Neuronal stem cell (in vitro differentiated cells): ENCODE results near the gene ABCC2.
A peak's percentile ranks its signal among the peaks of the same experiment; 100 is the strongest.
"Not testable (repeated sequence)": the region's sequence is repeated elsewhere in the genome, so short reads cannot be mapped to it uniquely, and the experiment has no call there.

Experiments
- DNase-seq: peaks from one replicate; pipeline ENCODE4 v3.0.0-alpha.2; 2013; ENCODE audit warnings: low spot score
- H2AFZ ChIP-seq: one replicate; pipeline ENCODE4 v1.6.1; 2013; ENCODE audit warnings: mild to moderate bottlenecking, low read length, inconsistent platforms
- H2AK5ac ChIP-seq: 2 replicates; pipeline ENCODE4 v1.6.1; 2013; ENCODE audit warnings: low read depth, mild to moderate bottlenecking, inconsistent platforms, low read length, moderate library complexity, mixed read lengths
- H2BK120ac ChIP-seq: 2 replicates; pipeline ENCODE4 v1.6.1; 2013; ENCODE audit warnings: low read depth, mild to moderate bottlenecking, inconsistent platforms, low read length, moderate library complexity, mixed read lengths
- H2BK12ac ChIP-seq: one replicate; pipeline ENCODE4 v1.6.1; 2013; ENCODE audit warnings: low read length, inconsistent platforms
- H2BK15ac ChIP-seq: 2 replicates; pipeline ENCODE4 v1.6.1; 2013; ENCODE audit warnings: mild to moderate bottlenecking, low read length, inconsistent platforms, mixed read lengths
- H2BK5ac ChIP-seq: one replicate; pipeline ENCODE4 v1.6.1; 2013; ENCODE audit warnings: inconsistent platforms, mild to moderate bottlenecking, low read length, moderate library complexity
- H3K14ac ChIP-seq: one replicate; pipeline ENCODE4 v1.6.1; 2013; ENCODE audit warnings: low read length, inconsistent platforms
- H3K18ac ChIP-seq: 2 replicates; pipeline ENCODE4 v1.6.1; 2013; ENCODE audit warnings: low read length, inconsistent platforms
- H3K23ac ChIP-seq: 2 replicates; pipeline ENCODE4 v1.6.1; 2013; ENCODE audit warnings: low read depth, mild to moderate bottlenecking, mixed read lengths, low read length, inconsistent platforms; ENCODE audit not compliant: poor library complexity
- H3K27ac ChIP-seq: replicated peaks from 3 replicates; pipeline ENCODE4 v1.5.1; 2013; ENCODE audit warnings: low read length, inconsistent platforms
- H3K27me3 ChIP-seq, 3 experiments: 2 replicates each; pipeline ENCODE4 v1.6.1; 2013; ENCODE audit warnings: low read length in 3 of 3, mild to moderate bottlenecking in 2 of 3, inconsistent platforms in 1 of 3, low read depth in 1 of 3, mixed read lengths in 1 of 3, moderate library complexity in 1 of 3; ENCODE audit not compliant: control insufficient read depth in 3 of 3, insufficient read depth in 3 of 3
- H3K36me3 ChIP-seq, 2 donors: replicated peaks in 1 of 2; 2 replicates each; pipeline ENCODE4 v1.6.1; 2013; ENCODE audit warnings: low read length in 2 of 2; ENCODE audit not compliant: control insufficient read depth in 2 of 2, insufficient read depth in 2 of 2
- H3K4ac ChIP-seq: 2 replicates; pipeline ENCODE4 v1.6.1; 2013; ENCODE audit warnings: inconsistent platforms, mild to moderate bottlenecking, low read length, moderate library complexity
- H3K4me1 ChIP-seq, 2 donors: 1 replicate in 1 of 2; 2 replicates in 1 of 2; pipeline ENCODE4 v1.6.1; 2013; ENCODE audit warnings: low read length in 2 of 2, low read depth in 1 of 2; ENCODE audit not compliant: control insufficient read depth in 2 of 2, insufficient read depth in 1 of 2
- H3K4me2 ChIP-seq: one replicate; pipeline ENCODE4 v1.6.1; 2013; ENCODE audit warnings: mild to moderate bottlenecking, low read length, inconsistent platforms; ENCODE audit not compliant: insufficient read depth, poor library complexity, severe bottlenecking
- H3K4me3 ChIP-seq, 2 donors: 2 replicates each; pipeline ENCODE4 v1.5.1; 2013; ENCODE audit warnings: low read length in 2 of 2, mild to moderate bottlenecking in 2 of 2, inconsistent platforms in 1 of 2, moderate library complexity in 1 of 2
- H3K79me1 ChIP-seq: one replicate; pipeline ENCODE4 v1.6.1; 2013; ENCODE audit warnings: low read depth, mild to moderate bottlenecking, inconsistent platforms, low read length, moderate library complexity
- H3K9ac ChIP-seq: one replicate; pipeline ENCODE4 v1.6.1; 2013; ENCODE audit warnings: mild to moderate bottlenecking, low read depth, low read length, inconsistent platforms; ENCODE audit not compliant: poor library complexity
- H3K9me3 ChIP-seq, 2 donors: replicated peaks in 1 of 2; 2 replicates each; pipeline versions ENCODE3 to v1.6.1; 2013; ENCODE audit warnings: low read length in 2 of 2, mild to moderate bottlenecking in 2 of 2, inconsistent platforms in 1 of 2, low read depth in 1 of 2, mixed read lengths in 1 of 2, moderate library complexity in 1 of 2; ENCODE audit not compliant: control insufficient read depth in 2 of 2, insufficient read depth in 1 of 2
- H4K8ac ChIP-seq: one replicate; pipeline ENCODE4 v1.6.1; 2013; ENCODE audit warnings: low read depth, mild to moderate bottlenecking, inconsistent platforms, low read length, moderate library complexity
- H4K91ac ChIP-seq: one replicate; pipeline ENCODE4 v1.6.1; 2013; ENCODE audit warnings: low read length, low read depth, mild to moderate bottlenecking, inconsistent platforms; ENCODE audit not compliant: poor library complexity
- WGBS, 2 donors: extraction: QIAGEN DNeasy Blood & Tissue Kit; methylation state at CpG; one replicate each; pipeline ENCODE4 v1.1.7; 2013; ENCODE audit warnings: missing lambda C conversion rate in 2 of 2, mixed read lengths in 1 of 2; ENCODE audit not compliant: insufficient read length in 2 of 2, insufficient replicate concordance in 1 of 2; ENCODE audit errors: extremely low coverage in 2 of 2; 5-methylcytosine and 5-hydroxymethylcytosine counted together

The ABCC2 gene

DNA sequence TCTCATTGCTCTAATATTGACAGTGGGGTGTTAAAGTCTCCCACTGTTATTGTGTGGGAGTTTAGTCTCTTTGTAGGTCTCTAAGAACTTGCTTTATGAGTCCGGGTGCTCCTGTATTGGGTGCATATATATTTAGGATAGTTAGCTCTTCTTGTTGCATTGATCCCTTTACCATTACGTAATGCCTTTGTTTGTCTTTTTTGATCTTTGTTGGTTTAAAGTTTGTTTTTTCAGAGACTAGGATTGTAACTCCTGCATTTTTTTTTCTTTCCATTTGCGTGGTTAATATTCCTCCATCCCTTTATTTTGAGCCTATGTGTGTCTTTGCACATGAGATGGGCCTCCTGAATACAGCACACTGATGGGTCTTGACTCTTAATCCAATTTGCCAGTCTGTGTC is 84.8 kb downstream of the ABCC2 start:
- H3K27me3 ChIP-seq, H2AFZ ChIP-seq, H2BK5ac ChIP-seq, H2AK5ac ChIP-seq, H3K14ac ChIP-seq, DNase-seq, H3K4me2 ChIP-seq, H4K91ac ChIP-seq, H3K9ac ChIP-seq, H4K8ac ChIP-seq, H3K36me3 ChIP-seq, H2BK120ac ChIP-seq, H3K4ac ChIP-seq, H3K4me1 ChIP-seq, H3K79me1 ChIP-seq, H3K23ac ChIP-seq, H3K18ac ChIP-seq, H3K27ac ChIP-seq, H2BK12ac ChIP-seq, H3K4me3 ChIP-seq, H3K9me3 ChIP-seq, H2BK15ac ChIP-seq: not testable (repeated sequence)
- no CpG with 5 or more reads among the region's 3 CpGs for WGBS, 2 donors

DNA sequence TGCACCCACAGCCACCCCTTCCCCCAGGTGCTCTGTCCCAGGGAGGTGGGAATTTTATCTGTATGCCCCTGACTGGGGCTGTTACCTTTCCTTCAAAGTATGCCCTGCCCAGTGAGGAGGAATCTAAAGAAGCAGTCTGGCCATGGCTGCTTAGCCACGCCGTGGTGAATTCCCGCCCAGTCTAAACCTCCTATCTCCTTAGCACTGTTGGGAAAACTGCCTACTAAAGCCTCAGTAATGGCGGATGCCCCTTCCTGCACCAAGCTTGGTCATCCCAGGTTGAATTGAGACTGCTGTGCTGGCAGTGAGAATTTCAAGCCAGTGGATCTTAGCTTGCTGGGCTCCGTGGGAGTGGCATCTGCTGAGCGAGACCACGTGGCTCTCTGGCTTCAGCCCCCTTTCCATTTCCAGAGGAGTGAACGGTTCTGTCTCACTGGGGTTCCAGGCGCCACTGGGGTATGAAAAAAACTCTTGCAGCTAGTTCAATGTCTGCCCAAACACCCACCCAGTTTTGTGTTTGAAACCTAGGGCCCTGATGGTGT is 87.2 kb downstream of the ABCC2 start:
- Histone ChIP-seq H3K4me1 (no peaks in the 10 kb centered on the region), H3K27ac (no peak overlapping the region), H2BK15ac (no peak overlapping the region), H3K23ac (no peak overlapping the region), H3K14ac (no peak overlapping the region), H2BK5ac (no peak overlapping the region), H2AFZ (no peak overlapping the region), H3K36me3 (peaks cover 0 to 5% of the 10 kb centered on the region in 2 donors), H3K79me1 (no peaks in the 10 kb centered on the region), H2BK12ac (no peak overlapping the region), H3K4ac (no peak overlapping the region), H3K9ac (no peak overlapping the region), H3K9me3 (no peaks in the 10 kb centered on the region), H2AK5ac (peak overlapping the region; percentile 14), H3K18ac (no peak overlapping the region), H3K4me3 (no peak overlapping the region), H2BK120ac (no peak overlapping the region), H3K4me2 (no peak overlapping the region), H3K27me3 (no peaks in the 10 kb centered on the region), H4K91ac (no peak overlapping the region), H4K8ac (no peak overlapping the region)
- DNase-seq, result no peak
- no CpG with 5 or more reads among the region's 9 CpGs for WGBS, 2 donors

DNA sequence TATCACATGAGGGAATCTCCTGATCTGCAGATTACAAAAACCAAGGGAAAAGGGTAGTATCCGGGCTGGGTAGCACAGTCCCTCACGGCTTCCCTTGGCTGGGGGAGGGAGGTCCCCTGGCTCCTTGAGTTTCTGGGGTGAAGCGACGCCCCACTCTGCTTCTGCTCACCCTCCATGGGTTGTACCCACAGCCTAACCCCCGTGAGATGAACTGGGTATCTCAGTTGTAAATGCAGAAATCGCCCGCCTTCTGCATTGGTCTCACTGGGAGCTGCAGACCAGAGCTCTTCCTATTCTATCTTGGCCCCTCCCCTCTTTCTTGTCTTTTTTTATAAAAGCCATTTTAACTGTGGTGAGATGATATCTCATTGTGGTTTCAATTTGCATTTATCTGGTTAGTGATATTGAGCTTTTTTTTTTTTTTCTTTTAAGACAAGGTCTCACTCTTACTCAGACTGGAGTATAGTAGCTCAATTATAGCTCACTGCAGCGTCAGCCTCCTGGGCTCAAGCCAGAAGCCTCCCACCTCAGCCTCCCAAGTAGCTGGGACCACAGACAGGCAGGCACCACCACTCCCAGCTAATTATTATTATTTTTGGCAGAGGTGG is 87.8 kb downstream of the ABCC2 start:
- Histone ChIP-seq H3K79me1 (no peaks in the 10 kb centered on the region), H3K4me3 (no peak overlapping the region), H3K36me3 (peaks cover 0 to 10% of the 10 kb centered on the region in 2 donors), H2BK5ac (no peak overlapping the region), H3K9me3 (no peaks in the 10 kb centered on the region), H3K9ac (no peak overlapping the region), H4K91ac (no peak overlapping the region), H3K23ac (no peak overlapping the region), H3K27me3 (no peaks in the 10 kb centered on the region), H3K4me1 (no peaks in the 10 kb centered on the region), H2BK15ac (no peak overlapping the region), H3K4me2 (no peak overlapping the region), H3K27ac (no peak overlapping the region), H3K4ac (no peak overlapping the region), H2BK12ac (no peak overlapping the region), H4K8ac (no peak overlapping the region), H3K14ac (no peak overlapping the region), H2AFZ (no peak overlapping the region), H2AK5ac (peak overlapping the region; percentile 14), H3K18ac (no peak overlapping the region), H2BK120ac (no peak overlapping the region)
- no peak for DNase-seq
- no CpG with 5 or more reads among the region's 8 CpGs for WGBS, 2 donors

DNA sequence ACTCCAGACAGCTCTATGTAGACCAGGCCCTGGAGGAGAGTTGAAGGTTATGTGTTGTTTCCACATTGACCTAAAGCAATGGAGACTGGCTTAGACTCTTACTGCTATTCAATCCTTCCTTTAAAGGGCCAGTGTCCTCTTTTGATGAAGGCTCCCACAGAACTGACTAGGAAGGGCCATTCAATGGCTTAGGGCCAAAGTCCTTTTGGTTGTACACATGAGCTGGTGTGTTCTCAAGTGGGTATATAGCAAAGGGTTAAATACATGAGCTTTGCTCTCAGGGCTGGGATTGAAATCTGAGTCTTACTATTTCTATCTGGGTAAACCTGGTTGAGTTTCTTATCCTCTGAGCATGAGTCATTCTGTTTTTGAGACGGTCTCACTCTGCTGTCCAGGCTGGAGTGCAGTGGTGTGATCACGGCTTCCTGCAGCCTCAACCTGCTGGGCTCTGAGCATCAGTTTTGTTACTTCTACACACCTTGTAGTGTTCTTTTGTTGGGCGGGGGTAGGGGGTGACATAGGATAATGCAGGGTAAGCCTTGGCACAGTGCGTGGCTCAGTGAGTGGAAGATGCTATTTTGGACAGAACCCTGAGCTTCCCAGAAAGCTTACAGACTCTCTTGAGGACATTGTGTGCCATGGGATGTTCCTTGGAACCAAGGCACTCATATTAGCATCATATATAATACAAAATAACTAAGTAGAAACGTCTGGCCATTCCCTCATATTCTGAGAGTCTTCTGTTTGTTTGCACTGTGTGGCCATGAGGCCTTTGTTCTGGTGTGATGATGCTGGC is 90.1 kb downstream of the ABCC2 start:
- Histone ChIP-seq H3K79me1 (no peaks in the 10 kb centered on the region), H3K9ac (no peak overlapping the region), H3K4me3 (no peak overlapping the region), H3K18ac (no peak overlapping the region), H3K4me1 (no peaks in the 10 kb centered on the region), H3K23ac (no peak overlapping the region), H4K8ac (no peak overlapping the region), H2BK15ac (no peak overlapping the region), H3K4ac (no peak overlapping the region), H2AK5ac (no peak overlapping the region), H4K91ac (no peak overlapping the region), H2BK5ac (no peak overlapping the region), H3K4me2 (no peak overlapping the region), H3K14ac (no peak overlapping the region), H2BK12ac (no peak overlapping the region), H2BK120ac (no peak overlapping the region), H3K36me3 (peaks cover 15 to 33% of the 10 kb centered on the region in 2 donors), H3K27me3 (no peaks in the 10 kb centered on the region), H3K9me3 (peaks cover 0 to 2% of the 10 kb centered on the region in 2 donors), H3K27ac (no peak overlapping the region), H2AFZ (no peak overlapping the region)
- DNase-seq, result no peak
- no CpG with 5 or more reads among the region's 5 CpGs for WGBS, 2 donors
